Activated CD4-positive, alpha-beta T cell treated with anti-CD3 and anti-CD28 coated beads, Interleukin-2, amount 50 U/mL, for 24 hours (primary cell): Measurements from ENCODE around the gene MARCHF5.

Experiments used
- DNase-seq, 2 donors: peaks; one replicate each; pipeline ENCODE4 v3.0.0-alpha.2; 2020; ENCODE audit warnings: low read depth in 1 of 2, low spot score in 1 of 2

Gene MARCHF5, protein sequence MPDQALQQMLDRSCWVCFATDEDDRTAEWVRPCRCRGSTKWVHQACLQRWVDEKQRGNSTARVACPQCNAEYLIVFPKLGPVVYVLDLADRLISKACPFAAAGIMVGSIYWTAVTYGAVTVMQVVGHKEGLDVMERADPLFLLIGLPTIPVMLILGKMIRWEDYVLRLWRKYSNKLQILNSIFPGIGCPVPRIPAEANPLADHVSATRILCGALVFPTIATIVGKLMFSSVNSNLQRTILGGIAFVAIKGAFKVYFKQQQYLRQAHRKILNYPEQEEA

DNA sequence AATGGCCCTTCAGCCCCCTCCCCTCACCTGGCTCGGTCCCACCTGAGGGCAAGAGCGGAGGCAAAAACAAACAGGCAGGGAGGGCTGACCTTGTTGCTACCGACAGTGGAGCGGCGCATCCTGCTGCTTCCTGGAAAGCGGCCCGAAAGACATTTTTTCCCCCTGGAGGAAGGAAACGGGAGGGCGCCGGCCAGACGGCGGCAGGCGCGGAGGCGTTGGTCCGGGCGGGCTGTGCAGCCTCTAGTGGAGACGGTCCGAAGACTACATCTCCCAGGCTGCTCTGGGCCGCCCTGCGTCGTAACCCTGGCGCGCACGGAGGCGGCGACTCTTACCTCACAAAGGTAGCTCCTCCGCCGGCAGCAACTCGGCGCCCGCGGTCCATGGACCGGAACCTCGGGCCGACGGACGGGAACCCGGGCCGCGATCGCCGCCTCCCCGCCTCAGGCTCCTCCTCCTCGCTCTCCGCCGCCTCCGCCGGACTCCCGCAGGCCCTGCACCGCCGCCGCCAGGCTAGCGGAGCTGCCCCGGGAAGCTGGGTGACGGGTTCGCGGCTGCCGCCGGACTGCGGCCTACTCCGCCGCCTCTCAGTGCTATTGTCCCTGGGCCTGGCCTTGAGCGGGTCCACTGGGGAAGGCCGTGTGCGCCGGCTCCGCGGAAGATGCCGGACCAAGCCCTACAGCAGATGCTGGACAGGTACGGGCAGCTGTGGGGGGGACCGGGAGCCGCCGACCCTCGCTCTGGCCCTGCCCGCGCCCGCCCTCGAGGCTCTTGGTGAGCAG is at the start of gene MARCHF5, which contains the start of gene CPEB3:
Gene MARCHF5 (plus strand): TSS at position 331 of the 779 bp plus-strand sequence. CDS start 328 bp downstream, at position 659.
Gene CPEB3 (minus strand): TSS at position 242 of the 779 bp plus-strand sequence. CDS start 50,728 bp downstream, outside the sequence.
- DNase-seq = peak; percentile 75 to 83

GRCh38 chr10:92241501-92241900 is 49.5 kb upstream of the MARCHF5 start:
- DNase-seq = no peak

DNA sequence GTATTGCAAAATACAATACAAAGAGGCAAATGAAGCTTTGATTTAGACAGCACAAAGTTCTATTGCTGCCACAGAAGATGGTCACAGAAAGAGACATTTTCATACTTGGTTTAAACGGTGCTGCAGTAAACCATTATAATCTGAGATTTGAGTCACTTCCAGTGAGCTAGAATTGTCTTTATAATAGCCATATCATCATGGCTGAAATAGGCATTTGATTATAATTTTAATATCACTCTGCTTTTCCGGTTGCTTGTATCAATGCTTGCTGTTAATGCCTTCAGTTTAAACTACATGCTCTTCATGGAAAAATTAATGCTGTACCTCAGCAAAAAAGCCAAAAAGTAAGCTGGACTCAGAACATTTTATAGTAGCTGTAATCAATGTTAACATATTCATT is 48.6 kb upstream of the MARCHF5 start:
- no peak for DNase-seq

DNA sequence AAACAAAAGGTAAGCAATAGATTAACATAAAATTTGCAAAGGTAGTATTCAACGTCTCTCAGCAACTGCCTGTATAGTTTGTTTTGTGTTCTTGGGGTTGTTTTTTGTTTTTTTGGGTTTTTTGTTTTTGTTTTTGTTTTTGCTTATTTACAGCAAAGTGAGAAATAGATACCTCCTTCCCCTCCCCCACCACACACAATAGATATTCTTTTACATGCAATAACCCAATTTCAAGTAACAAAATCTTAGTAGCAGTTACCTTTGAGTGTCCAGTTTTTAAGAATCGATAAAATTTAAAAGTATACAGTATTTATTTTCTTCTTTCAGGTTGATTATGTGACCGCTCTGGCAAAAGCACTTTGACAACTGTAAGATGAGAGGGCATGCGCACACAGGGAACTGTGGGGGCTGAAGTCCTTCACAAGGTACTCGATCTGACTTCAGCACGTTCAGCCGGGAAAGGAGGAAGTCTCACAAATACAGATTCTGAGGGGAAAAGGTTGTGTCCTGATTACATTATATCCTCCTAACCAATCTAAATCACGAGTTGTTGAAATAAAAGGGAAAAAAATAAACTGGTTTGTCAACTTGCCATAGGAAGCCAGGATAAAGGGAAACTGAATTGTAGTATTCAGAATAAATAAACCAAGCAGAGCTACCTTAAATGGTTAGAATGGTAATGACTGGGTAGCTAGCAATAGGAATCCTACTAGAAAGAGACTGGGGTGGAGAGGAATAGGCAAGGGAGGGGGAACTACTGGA is 47.9 kb upstream of the MARCHF5 start:
- DNase-seq = peak in 1 of 2 donors; percentile 32

- no peak for DNase-seq
Measured at GRCh38 chr10:92244796-92245195, 46.2 kb upstream of the MARCHF5 start.

- no peak for DNase-seq
Measured at GRCh38 chr10:92248566-92248965, 42.4 kb upstream of the MARCHF5 start.

DNA sequence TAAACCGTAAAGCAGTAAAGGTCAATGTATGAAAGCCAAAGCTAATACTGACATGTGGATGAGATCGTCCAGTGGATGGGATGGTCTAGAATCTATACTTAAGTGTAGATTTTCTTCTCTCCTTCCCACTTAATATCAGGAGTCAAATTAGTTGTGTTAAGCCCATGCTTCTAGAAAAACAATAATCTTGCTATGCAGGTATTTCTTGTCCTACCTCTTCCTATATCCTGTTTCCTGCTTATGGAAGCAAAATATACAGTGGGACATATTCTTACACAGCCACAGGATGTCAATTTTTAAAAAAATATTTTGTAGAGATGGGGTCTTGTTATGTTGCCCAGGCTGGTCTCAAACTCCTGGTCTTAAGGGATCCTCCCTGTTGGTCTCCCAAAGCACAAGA is 27.6 kb upstream of the MARCHF5 start:
- DNase-seq = no peak

GRCh38 chr10:92264249-92264648 is 26.7 kb upstream of the MARCHF5 start:
- DNase-seq = no peak

DNA sequence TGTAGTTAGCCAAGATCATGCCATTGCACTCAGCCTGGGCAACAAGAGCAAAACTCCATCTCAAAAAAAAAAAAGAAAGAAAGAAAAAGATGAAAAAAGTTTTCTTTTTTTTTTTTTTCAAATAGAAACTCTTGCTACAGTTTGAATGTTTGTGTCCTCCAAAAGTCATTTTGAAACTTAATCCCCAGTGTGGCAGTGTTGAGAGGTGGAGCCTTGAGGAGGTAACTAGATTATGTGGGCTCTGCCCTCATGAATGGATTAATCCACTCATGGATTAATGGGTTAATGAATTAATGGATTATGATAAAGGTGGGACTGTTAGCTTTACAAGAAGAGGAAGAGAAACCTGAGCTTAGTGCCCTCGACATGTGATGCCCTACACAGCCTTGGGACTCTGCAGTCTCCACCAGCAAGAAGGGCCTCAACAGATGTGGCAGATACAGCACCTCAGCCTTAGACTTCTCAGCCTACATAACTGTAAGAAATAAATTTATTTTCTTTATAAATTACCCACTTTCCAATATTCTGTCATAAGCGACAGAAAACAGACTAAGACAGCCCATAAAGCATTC is 25.2 kb upstream of the MARCHF5 start:
- no peak for DNase-seq

- DNase-seq = no peak
Measured at GRCh38 chr10:92267343-92267742, 23.6 kb upstream of the MARCHF5 start.

GRCh38 chr10:92268748-92269147 is 22.2 kb upstream of the MARCHF5 start:
- DNase-seq = no peak

DNA sequence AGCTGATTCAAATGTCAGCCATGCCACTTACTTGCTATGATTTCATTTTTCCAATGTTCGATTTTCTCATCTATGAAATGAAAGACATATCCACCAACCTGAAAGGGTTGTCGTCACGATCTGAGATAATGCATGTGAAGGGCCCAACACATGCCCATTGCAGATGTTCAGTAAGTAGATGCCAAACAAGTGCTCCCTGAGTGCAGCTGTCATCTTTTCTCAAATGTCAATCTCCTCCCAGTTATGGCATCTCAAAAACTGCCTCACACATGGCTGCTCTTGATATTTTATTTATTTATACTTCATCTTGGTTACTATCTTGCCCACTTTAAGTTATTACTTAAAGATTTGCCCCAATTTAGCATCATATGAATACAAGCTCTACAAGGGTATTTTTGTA is 16.9 kb upstream of the MARCHF5 start:
- no peak for DNase-seq

DNA sequence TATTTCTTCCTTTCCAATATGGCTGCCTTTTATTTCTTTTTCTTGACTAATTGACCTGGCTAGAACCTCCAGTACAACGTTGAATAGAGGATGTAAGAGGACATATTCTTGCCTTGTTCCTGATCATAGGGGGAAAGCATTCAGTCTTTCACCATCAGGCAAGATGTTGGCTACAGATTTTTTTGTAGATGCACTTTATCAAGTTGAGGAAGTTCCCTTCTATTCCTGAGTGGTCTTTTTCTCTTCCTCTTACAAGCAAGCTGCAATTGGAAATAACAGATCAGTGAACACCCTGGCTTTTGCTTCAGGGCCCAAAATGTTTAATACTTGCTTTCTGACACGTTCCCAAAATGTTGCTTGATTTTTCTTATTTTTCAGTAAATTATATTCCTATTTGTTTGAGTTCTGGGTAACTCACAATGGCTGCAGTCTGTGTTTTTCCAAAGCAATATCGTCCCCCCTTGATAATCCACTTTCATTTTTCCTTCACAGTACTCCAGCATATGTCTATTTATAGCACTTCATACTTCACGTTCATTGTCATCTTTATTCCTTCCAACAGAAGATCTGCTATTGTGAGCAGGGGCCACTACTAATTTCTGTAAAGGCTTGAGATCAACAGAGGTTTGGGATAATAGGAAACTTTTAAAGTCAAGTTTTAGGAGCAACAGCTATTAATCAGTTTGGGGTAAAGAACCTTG is 11.8 kb upstream of the MARCHF5 start:
- no peak for DNase-seq

GRCh38 chr10:92284112-92284704 is 6.8 kb upstream of the MARCHF5 start:
- DNase-seq = no peak

- DNase-seq = peak in 1 of 2 donors; percentile 6
Measured at GRCh38 chr10:92290076-92290836, 711 bp upstream of the MARCHF5 start.

DNA sequence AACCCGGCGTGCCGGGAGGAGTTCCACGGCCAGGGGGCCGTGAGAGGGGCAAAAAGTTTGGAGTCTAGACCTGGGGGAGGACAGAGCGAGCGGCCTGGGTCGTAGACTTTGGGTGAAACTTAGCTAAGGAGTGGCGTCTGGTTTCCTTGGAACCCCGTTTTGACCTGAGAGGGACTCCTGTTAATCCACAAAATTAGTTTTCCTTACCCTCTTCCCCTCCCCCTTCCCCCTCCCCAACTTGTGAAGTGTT is 574 bp downstream of the MARCHF5 start:
- no peak for DNase-seq

- DNase-seq = peak in 1 of 2 donors; percentile 18
Measured at GRCh38 chr10:92291921-92292845, 1.2 kb downstream of the MARCHF5 start.

DNA sequence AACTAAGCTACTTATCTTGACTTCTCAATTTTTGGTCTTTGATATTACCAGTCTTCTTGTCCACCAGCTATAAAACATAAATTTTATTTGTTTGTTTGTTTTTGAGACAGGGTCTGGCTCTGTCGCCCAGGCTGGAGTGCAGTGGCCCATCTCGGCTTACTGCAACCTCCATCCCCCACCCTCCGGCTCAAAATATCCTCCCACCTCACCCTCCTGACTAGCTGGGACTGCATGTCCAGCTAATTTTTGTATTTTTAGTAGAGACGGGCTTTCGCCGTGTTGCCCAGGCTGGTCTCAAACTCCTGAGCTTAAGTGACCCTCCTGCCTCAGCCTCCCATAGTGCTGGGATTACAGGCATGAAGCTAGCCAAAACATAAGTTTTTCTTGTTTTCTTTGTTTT is 7.5 kb downstream of the MARCHF5 start:
- no peak for DNase-seq

GRCh38 chr10:92303096-92303495 is 12.1 kb downstream of the MARCHF5 start:
- DNase-seq = no peak
